HUES6 (cell line): ENCODE data around the gene MZT2B.
"Not testable (repeated sequence)": the region's sequence is repeated elsewhere in the genome, so short reads cannot be mapped to it uniquely, and the experiment has no call there.

Experiments used
- H3K27ac ChIP-seq: 2 replicates; pipeline ENCODE4 v1.7.0; 2013; ENCODE audit warnings: low read depth, mild to moderate bottlenecking, low read length, inconsistent platforms
- H3K27me3 ChIP-seq: 2 replicates; pipeline ENCODE4 v1.6.1; 2013; ENCODE audit warnings: low read length; ENCODE audit not compliant: control insufficient read depth, insufficient read depth
- H3K36me3 ChIP-seq: 2 replicates; pipeline ENCODE4 v1.6.1; 2013; ENCODE audit warnings: low read length; ENCODE audit not compliant: control insufficient read depth, insufficient read depth
- H3K4me1 ChIP-seq: 2 replicates; pipeline ENCODE4 v1.6.1; 2013; ENCODE audit warnings: low read length; ENCODE audit not compliant: control insufficient read depth, insufficient read depth
- H3K4me3 ChIP-seq: 2 replicates; pipeline ENCODE4 v1.5.1; 2013; ENCODE audit warnings: low read depth, low read length
- H3K9ac ChIP-seq: one replicate; pipeline ENCODE4 v1.6.1; 2013; ENCODE audit warnings: mild to moderate bottlenecking, low read length
- H3K9me3 ChIP-seq: 2 replicates; pipeline ENCODE4 v1.6.1; 2013; ENCODE audit warnings: low read depth, low read length; ENCODE audit not compliant: control insufficient read depth, insufficient read depth

The MZT2B gene

DNA sequence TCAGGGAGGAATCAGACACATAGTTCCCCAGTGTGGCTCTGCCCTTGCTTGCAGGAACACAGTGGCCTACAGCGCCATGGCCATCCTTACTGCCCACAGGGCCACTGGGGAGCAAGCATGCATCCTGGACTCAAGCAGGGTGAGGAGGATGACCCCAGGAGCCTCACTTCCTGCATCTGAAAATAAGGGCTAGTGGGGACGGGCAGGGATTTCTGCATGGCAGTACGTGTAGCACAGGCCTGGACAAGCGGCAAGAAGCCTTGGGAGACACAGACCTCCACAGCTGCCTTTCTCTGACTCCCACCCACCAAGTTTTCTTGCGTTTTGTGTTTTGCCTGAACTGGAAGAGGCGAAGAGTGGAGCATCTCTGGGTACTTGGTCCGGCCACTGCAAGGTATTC is 19.6 kb upstream of the MZT2B start:
- H3K4me3 ChIP-seq, H3K27me3 ChIP-seq, H3K4me1 ChIP-seq, H3K9ac ChIP-seq, H3K9me3 ChIP-seq, H3K27ac ChIP-seq: not testable (repeated sequence)
- H3K36me3 ChIP-seq = peaks cover 72% of the 10 kb centered on the region

DNA sequence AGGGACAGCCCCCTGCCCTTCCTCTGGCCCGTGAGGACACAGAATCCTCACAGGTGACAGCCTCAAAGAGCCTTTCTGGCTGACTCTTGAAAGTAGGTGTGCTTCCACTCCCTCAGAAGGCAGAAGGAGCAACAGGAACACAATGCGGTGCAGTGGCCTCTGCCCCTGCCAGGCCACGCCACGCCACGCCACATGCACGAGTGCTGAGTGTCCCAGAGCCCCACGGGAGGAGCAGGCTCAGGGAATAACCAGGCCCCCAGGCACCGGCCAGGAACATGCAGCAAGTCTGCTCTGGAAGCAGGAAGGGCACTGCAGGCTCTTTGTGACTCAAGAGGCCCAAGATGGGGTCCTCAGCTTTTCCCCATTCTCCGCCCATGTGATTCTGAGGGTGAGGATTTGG is 19.1 kb upstream of the MZT2B start:
- Histone ChIP-seq H3K4me3 (no peak overlapping the region), H3K27me3 (no peaks in the 10 kb centered on the region), H3K4me1 (no peaks in the 10 kb centered on the region), H3K9me3 (no peaks in the 10 kb centered on the region), H3K27ac (no peak overlapping the region), H3K9ac (no peak overlapping the region), H3K36me3 (peaks cover 75% of the 10 kb centered on the region)

DNA sequence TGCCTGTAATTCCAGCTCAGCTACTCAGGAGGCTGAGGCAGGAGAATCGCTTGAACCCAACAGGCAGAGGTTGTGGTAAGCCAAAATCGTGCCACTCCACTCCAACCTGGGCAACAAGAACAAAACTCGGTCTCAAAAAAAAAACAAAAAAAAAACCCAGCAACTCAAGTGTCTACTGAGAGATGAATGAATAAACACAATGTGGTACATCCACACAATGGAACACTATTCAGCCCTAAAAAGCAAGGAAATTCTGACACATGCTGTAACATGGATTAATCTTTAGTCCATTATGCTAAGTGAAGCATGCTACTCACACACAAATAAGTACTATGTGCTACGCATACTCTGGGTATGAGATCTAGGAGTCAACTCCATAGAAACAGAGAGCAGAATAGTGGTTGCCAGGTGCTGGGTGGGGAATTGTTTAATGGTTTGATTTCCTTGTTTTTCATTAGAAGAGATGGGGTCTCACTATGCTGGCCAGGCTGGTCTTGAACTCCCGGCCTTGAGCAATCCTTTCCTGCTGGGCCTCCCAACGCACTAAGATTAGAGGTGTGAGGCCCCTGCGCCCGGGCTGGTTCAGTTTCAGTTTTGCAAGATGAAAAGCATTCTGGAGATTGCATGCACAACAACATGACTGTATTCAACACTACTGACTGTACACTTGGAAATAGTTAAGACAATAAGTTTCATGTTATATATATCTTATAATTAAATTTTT is 16.6 kb upstream of the MZT2B start:
- Histone ChIP-seq H3K4me1 (no peaks in the 10 kb centered on the region), H3K27me3 (no peaks in the 10 kb centered on the region), H3K4me3 (no peak overlapping the region), H3K9me3 (no peaks in the 10 kb centered on the region), H3K27ac (no peak overlapping the region), H3K9ac (no peak overlapping the region), H3K36me3 (peaks cover 75% of the 10 kb centered on the region)

DNA sequence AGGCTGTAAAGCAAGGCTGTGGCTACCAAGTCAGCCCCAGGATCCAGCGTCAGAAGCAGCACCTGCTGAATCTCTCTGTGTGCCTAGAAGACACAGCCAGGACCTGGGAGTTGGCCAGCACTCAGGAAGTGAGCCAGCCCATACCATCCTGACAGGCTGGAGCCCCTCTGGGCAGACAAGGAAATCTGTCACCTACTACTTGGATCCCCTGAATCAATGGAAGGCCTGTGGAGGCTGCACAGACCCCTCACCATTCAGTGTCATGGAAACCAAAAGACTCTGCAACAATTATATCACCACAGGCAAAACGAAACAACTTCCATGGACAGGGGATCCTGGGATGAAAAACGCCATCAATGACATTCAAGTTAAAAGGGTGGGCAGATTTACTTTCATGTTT is 15.5 kb upstream of the MZT2B start:
- H3K27me3 ChIP-seq, H3K9me3 ChIP-seq, H3K4me3 ChIP-seq, H3K4me1 ChIP-seq, H3K9ac ChIP-seq, H3K27ac ChIP-seq: not testable (repeated sequence)
- H3K36me3 ChIP-seq = peaks cover 84% of the 10 kb centered on the region

DNA sequence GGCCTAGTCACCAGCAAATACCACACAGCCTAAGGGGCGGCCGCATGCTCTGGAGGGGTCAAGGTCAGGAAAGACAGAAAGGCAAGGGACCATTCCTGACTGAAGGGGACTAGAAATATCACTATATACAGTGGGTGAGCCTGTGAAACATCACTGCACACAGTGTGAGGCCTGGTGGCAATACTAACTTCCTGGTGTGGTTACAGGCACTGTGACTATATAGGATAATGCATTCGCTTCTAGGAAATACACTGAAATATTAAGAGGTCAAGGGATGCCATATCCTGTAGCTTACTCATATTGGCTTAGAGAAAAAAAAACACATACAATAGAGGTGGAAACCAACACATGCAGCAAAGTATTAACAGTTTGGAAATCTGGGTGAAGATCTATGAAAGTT is 12.9 kb upstream of the MZT2B start:
- H3K9me3 ChIP-seq, H3K9ac ChIP-seq, H3K4me3 ChIP-seq, H3K4me1 ChIP-seq, H3K27ac ChIP-seq, H3K27me3 ChIP-seq: not testable (repeated sequence)
- peaks cover 88% of the 10 kb centered on the region for H3K36me3 ChIP-seq

DNA sequence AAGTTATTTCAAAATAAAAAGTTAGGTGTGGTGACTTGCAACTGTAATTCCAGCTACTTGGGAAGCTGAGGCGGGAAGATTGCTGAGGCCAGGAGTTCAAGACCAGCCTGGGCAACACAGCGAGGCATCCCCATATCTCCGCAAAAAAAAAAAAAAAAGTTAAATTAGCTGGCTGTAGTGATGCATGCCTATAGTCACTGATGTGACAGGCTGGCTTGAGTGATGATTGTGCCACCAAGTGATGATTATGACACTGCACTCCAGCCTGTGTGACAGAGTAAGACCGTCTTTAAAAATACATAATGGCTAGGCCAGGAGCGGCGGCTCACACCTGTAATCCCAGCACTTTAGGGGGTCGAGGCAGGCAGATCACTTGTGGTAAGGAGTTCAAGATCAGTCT is 12.2 kb upstream of the MZT2B start:
- Histone ChIP-seq H3K27me3 (no peaks in the 10 kb centered on the region), H3K36me3 (peaks cover 88% of the 10 kb centered on the region), H3K9me3 (no peaks in the 10 kb centered on the region), H3K9ac (no peak overlapping the region), H3K4me1 (no peaks in the 10 kb centered on the region), H3K4me3 (no peak overlapping the region), H3K27ac (no peak overlapping the region)

DNA sequence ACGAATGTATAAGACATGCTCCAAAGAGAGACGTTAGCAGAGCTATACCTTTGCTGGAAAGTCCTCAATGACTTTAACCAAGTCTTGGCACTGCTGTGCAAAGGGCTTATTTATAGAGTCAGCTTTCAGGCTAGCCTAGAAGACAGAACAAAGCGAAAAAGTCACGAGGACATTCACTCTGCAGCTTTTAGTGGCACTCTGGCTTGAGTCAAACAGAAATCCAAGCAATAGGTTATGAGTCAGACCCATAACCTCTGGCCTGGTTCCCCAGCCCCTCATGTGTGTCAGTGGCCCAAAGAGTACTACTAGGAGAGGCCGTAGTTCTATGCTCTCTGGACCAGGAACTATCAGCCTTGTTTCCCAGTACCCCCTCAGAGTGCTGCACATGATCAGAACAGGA is 7.2 kb upstream of the MZT2B start:
- H3K27ac ChIP-seq, H3K27me3 ChIP-seq, H3K4me3 ChIP-seq, H3K9me3 ChIP-seq, H3K4me1 ChIP-seq, H3K9ac ChIP-seq: not testable (repeated sequence)
- H3K36me3 ChIP-seq = peaks cover 67% of the 10 kb centered on the region

DNA sequence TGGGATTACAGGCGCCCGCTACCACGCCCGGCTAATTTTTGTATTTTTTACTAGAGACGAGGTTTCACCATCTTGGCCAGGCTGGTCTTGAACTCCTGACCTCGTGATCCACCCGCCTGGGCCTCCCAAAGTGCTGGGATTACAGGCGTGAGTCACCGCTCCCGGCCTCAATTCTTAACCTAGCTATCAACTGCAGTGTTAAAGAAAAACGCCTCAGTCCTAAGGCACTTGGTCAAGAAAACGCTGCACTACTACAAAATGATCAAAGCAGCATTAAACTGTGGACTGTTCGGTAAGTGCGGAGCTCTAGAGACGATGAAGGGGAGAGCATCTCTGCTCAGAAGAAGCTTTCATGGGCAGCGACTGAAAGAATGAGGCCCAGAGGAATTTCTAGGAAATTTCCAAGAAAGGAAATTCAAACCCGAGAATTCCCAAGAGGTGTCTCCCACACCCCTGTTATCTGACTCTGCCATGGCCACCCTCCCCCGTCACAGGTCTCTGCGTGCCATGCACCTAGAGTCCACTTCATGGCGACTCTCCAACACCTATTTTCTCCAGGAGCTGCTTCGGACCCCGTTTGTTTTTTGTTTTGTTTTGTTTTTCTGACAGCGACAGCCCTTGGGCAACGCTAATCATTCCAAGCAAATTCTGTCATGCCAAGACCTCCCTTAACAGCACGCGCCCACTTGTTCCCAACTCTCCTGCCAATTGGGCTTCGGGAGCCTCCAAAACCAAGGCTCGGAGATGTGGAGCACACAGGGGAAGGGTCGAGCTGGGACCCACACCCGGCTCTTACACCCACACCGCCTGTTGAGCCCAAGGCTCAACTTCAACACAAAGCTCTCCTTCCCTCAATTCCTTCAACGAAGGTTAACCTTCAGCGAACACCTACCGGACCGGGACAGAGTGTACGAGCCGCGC is 1.4 kb upstream of the MZT2B start:
- peak overlapping the region; percentile 88 for H3K27ac ChIP-seq
- H3K4me3 ChIP-seq = peak overlapping the region; percentile 96
- H3K36me3 ChIP-seq = peaks cover 26% of the 10 kb centered on the region
- H3K9me3 ChIP-seq, H3K4me1 ChIP-seq, H3K27me3 ChIP-seq: not testable (repeated sequence)
- peak overlapping the region; percentile 95 for H3K9ac ChIP-seq

DNA sequence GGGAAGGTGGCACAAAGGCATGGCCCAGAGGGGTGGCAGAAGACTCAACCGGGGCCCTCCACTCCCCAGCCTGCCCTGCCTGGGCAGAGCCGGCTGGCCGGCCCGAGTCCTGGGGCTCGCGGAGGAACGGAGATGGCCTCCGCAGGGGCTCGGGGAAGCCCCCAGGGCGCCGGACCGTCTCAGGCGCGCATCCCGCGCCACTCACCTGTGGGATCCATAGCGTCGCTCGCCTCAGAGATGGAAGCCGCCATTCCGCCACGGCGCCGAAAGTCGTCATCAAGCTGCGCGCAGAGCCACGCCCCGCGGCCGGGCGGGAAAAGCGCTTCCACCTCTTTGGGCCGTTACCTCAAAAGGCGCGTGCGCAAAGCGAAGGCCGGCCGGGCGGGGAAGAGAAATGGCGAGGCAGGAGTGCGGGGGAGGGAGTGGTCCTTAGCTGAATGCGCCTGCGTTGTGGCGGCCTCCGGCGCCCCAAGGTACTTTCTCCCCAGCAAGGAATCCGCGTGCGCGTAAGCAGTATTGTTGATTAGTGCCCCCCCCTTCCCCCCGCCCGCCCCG is 660 bp upstream of the MZT2B start, which contains the start of gene SMPD4:
TSS of gene SMPD4 (minus strand) at position 278 of the 555 bp plus-strand sequence. CDS start 5,010 bp downstream, outside the sequence.
- no peaks in the 10 kb centered on the region for H3K27me3 ChIP-seq
- H3K4me3 ChIP-seq = peak within 1 kb of the TSS; percentile 96
- no peaks in the 10 kb centered on the region for H3K9me3 ChIP-seq
- peak within 1 kb of the TSS; percentile 88 for H3K27ac ChIP-seq
- H3K36me3 ChIP-seq = peaks cover 22% of the 10 kb centered on the region
- H3K9ac ChIP-seq = peak within 1 kb of the TSS; percentile 95
- H3K4me1 ChIP-seq = peaks cover 7% of the 10 kb centered on the region

DNA sequence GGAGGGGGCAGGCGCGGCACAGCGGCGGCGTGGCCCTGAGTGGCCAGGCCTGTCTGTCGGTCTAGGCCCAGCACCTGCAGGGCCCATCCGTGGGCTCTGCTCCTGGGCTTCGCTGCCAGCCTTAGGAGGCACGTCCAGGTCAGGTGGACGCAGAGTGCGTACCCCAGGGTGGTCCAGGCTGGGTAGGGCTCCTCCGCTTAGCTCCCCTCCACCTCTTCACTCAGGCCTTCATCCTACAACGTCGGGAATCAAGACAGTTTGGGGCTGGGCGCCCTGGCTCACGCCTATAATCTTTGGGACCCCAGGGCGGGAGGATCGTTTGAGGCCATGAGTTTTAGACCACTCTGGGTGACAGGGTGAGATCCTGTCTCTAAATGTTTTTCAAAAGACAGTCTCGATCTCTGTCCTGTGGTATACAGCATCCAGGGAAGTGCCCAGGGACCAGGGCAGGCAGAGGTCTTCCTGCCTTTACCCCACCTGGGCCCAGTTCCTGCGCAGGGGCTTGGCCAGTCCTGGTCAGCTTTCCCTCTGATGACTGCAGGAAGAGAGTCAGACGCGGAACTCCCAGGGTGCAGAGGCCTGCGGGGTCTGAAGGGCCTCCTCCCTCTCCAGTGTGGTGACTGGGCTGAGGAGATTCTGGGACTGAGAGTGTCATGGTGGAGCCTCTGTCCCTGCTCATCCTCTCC is 907 bp downstream of the MZT2B start:
- Histone ChIP-seq H3K9ac (peak overlapping the region; percentile 68), H3K4me3 (peak overlapping the region; percentile 62), H3K36me3 (peaks cover 18% of the 10 kb centered on the region)
- H3K27ac ChIP-seq, H3K4me1 ChIP-seq, H3K9me3 ChIP-seq, H3K27me3 ChIP-seq: not testable (repeated sequence)
